Activated naive CD4-positive, alpha-beta T cell treated with anti-CD3 and anti-CD28 coated beads, Interleukin-2, amount 50 U/mL, for 72 hours (primary cell): ENCODE data around the gene DCTPP1. TPM values are rescaled to one million over a fixed set of nuclear protein-coding genes. Genes with fewer than 3 reads are reported as not detected.

ENCODE experiments used
- ATAC-seq, 2 donors: fragments of 150-1000 bp; cut with Tn5 transposase; 2 replicates each; pipeline ENCODE4 v1.10.0; 2021; ENCODE audit warnings: mild to moderate bottlenecking in 2 of 2, moderate library complexity in 2 of 2
- DNase-seq, 2 donors: peaks; one replicate each; pipeline ENCODE4 v3.0.0; 2021 to 2022; ENCODE audit warnings: low spot score in 2 of 2
- H3K27ac Mint-ChIP-seq, 2 donors: one replicate each; pipeline ENCODE4 v1.8.0; 2022; ENCODE audit warnings: mild to moderate bottlenecking in 2 of 2, mixed read lengths in 2 of 2
- H3K36me3 Mint-ChIP-seq, 2 donors: one replicate each; pipeline ENCODE4 v1.8.0; 2022; ENCODE audit warnings: mixed read lengths in 2 of 2
- H3K9me3 Mint-ChIP-seq, 2 donors: one replicate each; pipeline ENCODE4 v1.8.0; 2022; ENCODE audit warnings: mixed read lengths in 2 of 2
- total RNA-seq, 2 donors: library from RNA; stranded (reverse); gene quantifications; one replicate each; pipeline ENCODE4 v1.2.3, GENCODE V29; 2022

DCTPP1 gene
- total RNA-seq, 2 donors from 2014 or later: 53.1 to 113 TPM

DNA sequence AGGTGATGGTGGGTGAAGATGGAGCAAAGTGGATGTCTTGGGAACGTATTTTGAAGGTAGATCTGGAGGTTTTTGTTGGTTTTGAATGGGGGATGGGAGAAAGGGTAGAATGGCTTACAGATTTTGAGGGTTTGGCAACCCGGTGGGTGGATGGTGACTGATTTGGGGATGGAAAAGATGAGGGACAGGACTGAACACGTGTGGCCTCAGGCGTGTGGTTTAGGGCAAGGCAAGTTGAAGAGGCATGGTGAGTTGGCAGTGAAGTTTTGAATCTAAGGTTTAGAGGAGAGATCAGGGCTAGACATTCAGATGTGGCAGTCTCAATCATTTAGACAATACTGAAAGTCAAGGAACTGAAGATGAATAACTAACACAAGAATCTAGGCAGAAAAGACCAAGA, 5.0 kb upstream of the DCTPP1 start:
- H3K27ac Mint-ChIP-seq: peak overlapping the region; percentile 53 to 80
- peak; percentile 49 to 66 for ATAC-seq
- peak; percentile 66 to 72 for DNase-seq
- H3K9me3 Mint-ChIP-seq: no peaks in the 10 kb centered on the region
- no peaks in the 10 kb centered on the region for H3K36me3 Mint-ChIP-seq

DNA sequence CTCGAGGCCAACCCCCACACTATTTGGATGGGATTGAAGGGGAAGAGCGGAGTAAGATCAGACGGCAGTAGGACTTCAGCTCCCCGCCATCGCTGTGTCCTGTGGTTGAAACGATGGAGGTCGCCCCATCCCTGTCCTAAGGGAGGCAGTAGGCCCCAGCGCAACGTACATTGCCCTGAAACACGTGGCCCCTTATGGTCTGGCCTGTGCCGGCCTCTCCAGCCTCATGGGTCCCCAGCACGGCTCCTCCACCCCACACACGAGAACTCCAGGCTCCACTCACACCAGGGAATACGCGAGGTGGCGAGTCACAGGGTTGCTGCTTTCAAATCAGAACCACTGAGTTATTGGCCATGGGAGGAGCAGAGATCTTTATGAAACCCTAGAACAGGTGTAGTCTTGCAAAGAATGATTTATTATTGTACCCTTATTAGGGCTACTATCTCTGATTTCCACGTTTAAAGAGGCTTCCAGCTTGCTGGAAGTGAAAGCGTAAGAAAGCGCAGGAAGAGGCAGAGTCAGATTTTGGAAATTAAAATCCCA, 669 bp upstream of the DCTPP1 start:
- peak; percentile 31 to 40 for ATAC-seq
- DNase-seq: peak in 1 of 2 donors; percentile 73

GRCh38 chr16:30429418-30429677, 482 bp downstream of the DCTPP1 start:
- no peak for ATAC-seq

More for the DNA sequence above, 669 bp upstream of the DCTPP1 start:
- Mint-ChIP-seq H3K27ac (no peak overlapping the region), H3K36me3 (peaks cover 0 to 8% of the 10 kb centered on the region in 2 donors), H3K9me3 (no peaks in the 10 kb centered on the region)

DNA sequence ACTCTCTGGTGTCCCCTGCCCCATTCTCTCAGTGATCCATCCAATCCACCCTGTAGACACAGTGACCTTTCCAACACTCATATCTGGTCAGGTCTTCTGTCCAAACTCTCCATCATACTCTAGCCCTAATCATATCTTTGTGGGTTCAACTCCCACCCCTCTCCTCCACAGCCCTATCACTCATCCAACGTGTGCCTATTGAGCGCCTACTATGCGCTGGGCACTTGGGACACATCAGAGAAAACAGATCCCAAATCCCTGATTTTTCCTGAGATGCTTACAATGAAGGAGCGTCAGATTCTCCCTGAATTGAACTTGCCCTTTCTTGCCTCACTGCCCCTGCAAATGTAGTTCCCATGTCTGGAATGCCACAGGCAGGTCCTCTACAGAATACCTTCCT, 1.8 kb downstream of the DCTPP1 start:
- Mint-ChIP-seq H3K27ac (peak overlapping the region in 1 of 2 donors; percentile 0), H3K9me3 (no peaks in the 10 kb centered on the region), H3K36me3 (peaks cover 5 to 24% of the 10 kb centered on the region in 2 donors)
- DNase-seq (no peak), ATAC-seq (no peak)

More at GRCh38 chr16:30429418-30429677, 482 bp downstream of the DCTPP1 start:
- Mint-ChIP-seq H3K36me3 (peaks cover under 1 to 12% of the 10 kb centered on the region in 2 donors), H3K9me3 (no peaks in the 10 kb centered on the region), H3K27ac (no peak overlapping the region)
- no peak for DNase-seq

GRCh38 chr16:30421010-30421409, 8.8 kb downstream of the DCTPP1 start:
- DNase-seq: no peak
- no peak for ATAC-seq
- Mint-ChIP-seq H3K9me3 (no peaks in the 10 kb centered on the region), H3K27ac (peak overlapping the region in 1 of 2 donors; percentile 39), H3K36me3 (peaks cover 5 to 27% of the 10 kb centered on the region in 2 donors)

DNA sequence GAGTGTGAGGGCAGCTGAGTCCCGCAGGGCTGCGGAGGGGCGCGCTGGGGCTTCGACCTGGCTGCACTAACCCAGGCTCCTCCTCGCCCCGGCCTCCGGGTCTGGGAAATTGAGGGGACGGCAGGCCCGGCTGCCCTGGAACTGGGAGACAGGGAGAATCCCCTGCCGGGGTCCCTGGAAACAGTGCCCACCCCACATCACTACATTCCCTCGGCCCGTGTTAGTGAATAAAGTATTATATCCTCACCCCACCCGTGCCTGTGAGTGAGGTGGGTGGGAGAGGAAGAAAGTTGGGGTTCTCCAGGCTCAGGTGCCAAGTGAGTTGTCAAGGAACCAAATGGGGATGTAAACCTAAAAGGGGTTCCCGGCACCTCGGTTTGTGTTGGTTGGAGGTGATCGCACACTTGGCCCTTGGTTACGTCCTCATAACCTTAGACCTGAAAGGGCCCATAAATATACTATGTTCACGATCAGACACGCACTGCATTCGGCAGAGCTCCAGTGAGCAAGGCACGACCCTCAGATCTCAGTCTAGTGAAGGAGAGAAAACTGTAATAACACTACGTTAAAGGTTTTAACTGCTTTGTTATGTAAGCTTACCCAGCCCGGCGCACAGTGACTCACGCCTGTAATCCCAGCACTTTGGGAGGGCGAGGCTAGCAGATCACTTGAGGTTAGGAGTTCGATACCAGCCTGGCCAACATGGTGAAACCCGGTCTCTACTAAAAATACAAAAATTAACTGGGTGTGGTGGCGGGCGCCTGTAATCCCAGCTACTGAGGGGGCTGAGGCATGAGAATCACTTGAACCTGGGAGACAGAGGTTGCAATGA, 11.3 kb downstream of the DCTPP1 start:
- DNase-seq (no peak), ATAC-seq (no peak)
- Mint-ChIP-seq H3K36me3 (peaks cover 0 to 9% of the 10 kb centered on the region in 2 donors), H3K9me3 (no peaks in the 10 kb centered on the region), H3K27ac (no peak overlapping the region)

DNA sequence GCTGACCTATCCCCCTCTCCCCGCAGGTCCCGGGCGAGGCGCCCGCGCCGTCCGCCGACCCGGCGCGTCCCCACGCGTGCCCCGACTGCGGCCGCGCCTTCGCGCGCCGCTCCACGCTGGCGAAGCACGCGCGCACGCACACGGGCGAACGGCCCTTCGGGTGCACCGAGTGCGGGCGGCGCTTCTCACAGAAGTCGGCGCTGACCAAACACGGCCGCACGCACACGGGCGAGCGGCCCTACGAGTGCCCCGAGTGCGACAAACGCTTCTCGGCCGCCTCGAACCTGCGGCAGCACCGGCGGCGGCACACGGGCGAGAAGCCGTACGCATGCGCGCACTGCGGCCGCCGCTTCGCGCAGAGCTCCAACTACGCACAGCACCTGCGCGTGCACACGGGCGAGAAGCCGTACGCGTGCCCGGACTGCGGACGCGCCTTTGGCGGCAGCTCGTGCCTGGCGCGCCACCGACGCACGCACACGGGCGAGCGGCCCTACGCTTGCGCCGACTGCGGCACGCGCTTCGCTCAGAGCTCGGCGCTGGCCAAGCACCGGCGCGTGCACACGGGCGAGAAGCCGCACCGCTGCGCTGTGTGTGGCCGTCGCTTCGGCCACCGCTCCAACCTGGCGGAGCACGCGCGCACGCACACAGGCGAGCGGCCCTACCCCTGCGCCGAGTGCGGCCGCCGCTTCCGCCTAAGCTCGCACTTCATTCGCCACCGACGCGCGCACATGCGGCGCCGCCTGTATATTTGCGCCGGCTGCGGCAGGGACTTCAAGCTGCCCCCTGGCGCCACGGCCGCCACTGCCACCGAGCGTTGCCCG, 12.1 kb downstream of the DCTPP1 start:
- ATAC-seq (peak; percentile 89 to 91), DNase-seq (peak; percentile 85 to 86)
- Mint-ChIP-seq H3K9me3 (no peaks in the 10 kb centered on the region), H3K27ac (no peak overlapping the region), H3K36me3 (peaks cover 0 to 5% of the 10 kb centered on the region in 2 donors)

GRCh38 chr16:30416624-30417528, 13.0 kb downstream of the DCTPP1 start:
- peaks cover 0 to 4% of the 10 kb centered on the region in 2 donors for H3K36me3 Mint-ChIP-seq
- ATAC-seq (no peak), DNase-seq (no peak)
- no peaks in the 10 kb centered on the region for H3K9me3 Mint-ChIP-seq
- H3K27ac Mint-ChIP-seq: peak overlapping the region in 1 of 2 donors; percentile 8

DNA sequence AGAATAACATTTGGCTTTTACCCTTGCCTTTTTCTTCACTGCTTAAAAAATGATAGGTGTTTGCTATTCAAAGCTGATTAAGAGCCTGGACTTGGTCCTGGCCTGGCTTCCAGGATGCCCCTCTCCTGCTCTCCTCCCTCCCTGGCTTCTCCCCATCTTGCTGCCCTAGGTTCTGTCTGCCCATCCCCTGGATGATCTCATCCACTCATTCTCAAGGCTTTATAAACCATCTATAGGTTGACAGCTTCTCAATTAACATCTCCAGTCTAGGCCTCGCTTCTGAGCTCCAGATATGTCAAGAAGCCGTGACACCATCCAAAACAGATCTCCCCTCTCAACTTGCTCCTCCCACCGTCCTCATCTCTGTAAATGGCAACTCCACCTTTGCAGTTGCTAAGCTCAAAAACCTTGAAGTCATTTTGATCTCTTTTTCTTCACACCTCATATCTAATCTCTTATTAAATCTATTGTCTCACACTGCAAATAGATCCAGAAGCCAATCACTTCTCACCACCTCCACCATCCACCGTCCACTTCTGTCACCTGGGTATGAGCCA, 13.7 kb downstream of the DCTPP1 start:
- ATAC-seq (no peak), DNase-seq (no peak)
- no peaks in the 10 kb centered on the region for H3K36me3 Mint-ChIP-seq
- H3K27ac Mint-ChIP-seq: no peak overlapping the region
- no peaks in the 10 kb centered on the region for H3K9me3 Mint-ChIP-seq

- ATAC-seq (no peak), DNase-seq (no peak)
- no peaks in the 10 kb centered on the region for H3K9me3 Mint-ChIP-seq
- H3K27ac Mint-ChIP-seq: no peak overlapping the region
- no peaks in the 10 kb centered on the region for H3K36me3 Mint-ChIP-seq
These were observed 15.7 kb downstream of the DCTPP1 start for GRCh38 chr16:30414159-30414558.

DNA sequence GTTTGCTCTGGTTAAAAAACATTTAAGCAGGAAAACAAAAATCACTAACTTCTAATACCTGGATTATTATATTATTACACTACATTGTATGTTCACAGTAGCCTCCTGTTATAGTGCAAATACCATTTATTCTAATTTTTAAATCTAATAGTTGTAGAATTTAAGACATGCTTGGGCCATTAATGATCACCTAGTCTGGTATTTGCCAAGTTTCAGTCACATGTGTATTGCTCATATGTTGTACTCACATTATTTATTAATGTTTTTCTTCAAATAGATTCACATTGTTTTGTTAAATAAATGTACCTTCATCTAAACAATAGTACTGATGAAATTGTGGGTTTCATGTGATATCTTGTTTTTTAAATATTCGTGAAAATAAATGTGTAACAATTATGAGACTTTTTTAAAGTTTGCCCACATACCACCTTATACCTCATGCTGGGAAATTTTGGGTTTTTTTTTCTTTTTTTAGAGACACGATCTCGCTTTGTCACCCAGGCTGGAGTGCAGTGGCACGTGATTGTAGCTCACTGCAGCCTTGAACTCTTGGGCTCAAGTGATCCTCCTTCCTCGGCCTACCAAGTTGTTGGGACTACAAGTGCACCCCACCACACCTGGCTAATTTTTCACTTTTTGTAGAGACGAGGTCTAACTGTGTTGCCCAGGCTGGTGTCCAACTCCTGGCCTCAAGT, 16.6 kb downstream of the DCTPP1 start:
- Mint-ChIP-seq H3K36me3 (no peaks in the 10 kb centered on the region), H3K27ac (peak overlapping the region in 1 of 2 donors; percentile 79), H3K9me3 (no peaks in the 10 kb centered on the region)
- DNase-seq: no peak
- no peak for ATAC-seq

GRCh38 chr16:30409125-30410060, 20.4 kb downstream of the DCTPP1 start:
- ATAC-seq: peak; percentile 36 to 56
- peak overlapping the region; percentile 36 to 52 for H3K27ac Mint-ChIP-seq
- H3K36me3 Mint-ChIP-seq: no peaks in the 10 kb centered on the region
- H3K9me3 Mint-ChIP-seq: no peaks in the 10 kb centered on the region
- peak; percentile 86 to 96 for DNase-seq

DNA sequence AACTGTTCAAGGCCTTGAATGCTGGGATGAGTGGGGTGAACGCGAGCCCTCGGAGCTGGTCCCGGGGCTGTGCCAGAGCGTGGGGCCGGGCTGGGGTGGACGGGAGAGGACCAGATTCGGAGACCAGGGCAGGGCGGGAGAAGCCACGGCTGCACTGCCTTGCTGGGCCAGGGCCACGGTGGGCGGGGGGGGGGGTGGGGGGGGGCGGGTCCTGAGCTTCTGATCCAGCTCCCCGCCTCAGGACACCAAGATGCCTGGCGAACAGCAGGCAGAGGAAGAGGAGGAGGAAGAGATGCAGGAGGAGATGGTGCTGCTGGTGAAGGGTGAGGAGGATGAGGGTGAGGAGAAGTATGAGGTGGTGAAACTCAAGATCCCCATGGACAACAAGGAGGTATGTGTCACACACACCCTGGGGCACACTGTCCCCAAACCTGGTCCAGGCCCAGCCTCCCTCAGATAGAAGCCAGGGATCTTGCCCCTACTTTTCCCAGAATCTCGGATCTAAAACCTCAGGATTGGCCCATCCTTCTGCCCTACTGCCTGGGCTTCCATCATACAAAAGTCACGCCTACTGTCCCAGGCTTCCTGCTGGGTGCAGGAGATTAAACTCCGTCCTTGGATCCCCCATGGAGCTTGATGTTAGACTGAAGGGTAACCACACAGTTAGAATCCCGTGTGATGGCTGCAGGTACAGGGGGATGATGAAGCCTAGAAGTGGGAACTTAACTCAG, 21.9 kb downstream of the DCTPP1 start:
- DNase-seq (no peak), ATAC-seq (no peak)
- H3K9me3 Mint-ChIP-seq: no peaks in the 10 kb centered on the region
- no peaks in the 10 kb centered on the region for H3K36me3 Mint-ChIP-seq
- H3K27ac Mint-ChIP-seq: peak overlapping the region; percentile 86 to 90
